HAP-1 (cell line): ENCODE results near the gene CEP83.
"Not testable (repeated sequence)": the region's sequence is repeated elsewhere in the genome, so short reads cannot be mapped to it uniquely, and the experiment has no call there.

ENCODE experiments used
- DNase-seq, 2 experiments: peaks; one replicate each; pipeline ENCODE4 v3.0.0-alpha.2; 2016 to 2020; ENCODE audit warnings: low spot score in 2 of 2
- H3K27me3 ChIP-seq: fragments of 250-450 bp; sonication (Bioruptor Pico); 2 replicates; pipeline ENCODE4 v1.5.1; 2020; ENCODE audit warnings: low read depth, mild to moderate bottlenecking, moderate library complexity
- H3K36me3 ChIP-seq: fragments of 250-450 bp; sonication (Bioruptor Pico); replicated peaks from 2 replicates; pipeline ENCODE4 v1.5.1; 2020; ENCODE audit warnings: mild to moderate bottlenecking
- H3K4me1 ChIP-seq: fragments of 250-450 bp; sonication (Bioruptor Pico); 2 replicates; pipeline ENCODE4 v1.5.1; 2020; ENCODE audit warnings: mild to moderate bottlenecking
- H3K4me3 ChIP-seq: fragments of 250-450 bp; sonication (Bioruptor Pico); 2 replicates; pipeline ENCODE4 v1.5.1; 2020; ENCODE audit warnings: mild to moderate bottlenecking, moderate library complexity
- H3K9me3 ChIP-seq: fragments of 250-450 bp; sonication (Bioruptor Pico); 2 replicates; pipeline ENCODE4 v1.5.1; 2020; ENCODE audit warnings: mild to moderate bottlenecking, moderate library complexity
- in situ Hi-C: fragments of 300-500 bp; cut with MboI; formaldehyde crosslinking; loops from 3 replicates; pipeline ENCODE4 v1.14.3; 2020; ENCODE audit warnings: low sequenced_read_pairs, inconsistent platforms, mixed read lengths

The CEP83 gene

GRCh38 chr12:94460616-94460959 is 921 bp upstream of the CEP83 start:
- Histone ChIP-seq H3K4me1 (peaks cover 2% of the 10 kb centered on the region), H3K4me3 (peak overlapping the region; percentile 70), H3K27me3 (no peaks in the 10 kb centered on the region), H3K36me3 (no peaks in the 10 kb centered on the region; the same call in 1 of the 2 replicates), H3K9me3 (0 out of 2 replicates have a peak, but pooled peaks cover 2% of the 10 kb centered on the region)
- DNase-seq = no peak
- in situ Hi-C loops = no loop called here

- Histone ChIP-seq H3K4me1 (peaks cover 2% of the 10 kb centered on the region), H3K36me3 (peaks cover 8% of the 10 kb centered on the region), H3K9me3 (peaks cover 2% of the 10 kb centered on the region; the same call in 1 of the 2 replicates), H3K4me3 (peak overlapping the region; percentile 70), H3K27me3 (no peaks in the 10 kb centered on the region)
- peak in 1 of 2 experiments; percentile 49 for DNase-seq
- in situ Hi-C loops = no loop called here
These were observed 565 bp downstream of the CEP83 start for GRCh38 chr12:94458877-94459727.

GRCh38 chr12:94457311-94457710 is 2.4 kb downstream of the CEP83 start:
- H3K4me1 ChIP-seq = peaks cover 2% of the 10 kb centered on the region
- H3K4me3 ChIP-seq = no peak overlapping the region
- H3K27me3 ChIP-seq = no peaks in the 10 kb centered on the region
- in situ Hi-C loops = no loop called here
- H3K36me3 ChIP-seq = peaks cover 15% of the 10 kb centered on the region
- no peak for DNase-seq
- H3K9me3 ChIP-seq = peaks cover 2% of the 10 kb centered on the region; the same call in 1 of the 2 replicates

GRCh38 chr12:94454318-94454717 is 5.3 kb downstream of the CEP83 start:
- DNase-seq, H3K27me3 ChIP-seq, H3K4me1 ChIP-seq, H3K4me3 ChIP-seq, H3K9me3 ChIP-seq, in situ Hi-C loops: not testable (repeated sequence)
- H3K36me3 ChIP-seq = peaks cover 15% of the 10 kb centered on the region

- no peak for DNase-seq
These were observed 14.0 kb downstream of the CEP83 start for GRCh38 chr12:94445662-94446061.

GRCh38 chr12:94437303-94437702 is 22.4 kb downstream of the CEP83 start:
- H3K36me3 ChIP-seq = no peaks in the 10 kb centered on the region; the same call in 1 of the 2 replicates
- H3K9me3 ChIP-seq = 0 out of 2 replicates have a peak, but pooled peaks cover 8% of the 10 kb centered on the region
- in situ Hi-C loops = loop anchor here (10.0 kb wide), 1 partner anchor 293 kb away; the partner anchor contains the start of gene PLXNC1
- no peak for DNase-seq
- H3K4me1 ChIP-seq = peaks cover 31% of the 10 kb centered on the region
- no peak overlapping the region for H3K4me3 ChIP-seq
- no peaks in the 10 kb centered on the region for H3K27me3 ChIP-seq

More at GRCh38 chr12:94445662-94446061, 14.0 kb downstream of the CEP83 start:
- Histone ChIP-seq H3K4me1 (peaks cover 12% of the 10 kb centered on the region), H3K36me3 (no peaks in the 10 kb centered on the region; the same call in none of the 2 replicates), H3K9me3 (peaks cover 5% of the 10 kb centered on the region; the same call in 1 of the 2 replicates), H3K4me3 (no peak overlapping the region), H3K27me3 (no peaks in the 10 kb centered on the region)
- in situ Hi-C loops = no loop called here

- H3K27me3 ChIP-seq = no peaks in the 10 kb centered on the region
- H3K4me1 ChIP-seq = peaks cover 31% of the 10 kb centered on the region
- H3K36me3 ChIP-seq = no peaks in the 10 kb centered on the region
- H3K4me3 ChIP-seq = no peak overlapping the region
- no peak for DNase-seq
- peaks cover 7% of the 10 kb centered on the region; the same call in 1 of the 2 replicates for H3K9me3 ChIP-seq
- in situ Hi-C loops = loop anchor here (10.0 kb wide), 1 partner anchor 291 kb away; the partner anchor contains the start of gene PLXNC1
These were observed 24.1 kb downstream of the CEP83 start for GRCh38 chr12:94435511-94435927.

GRCh38 chr12:94434171-94434570 is 25.5 kb downstream of the CEP83 start:
- no peak for DNase-seq
- no peaks in the 10 kb centered on the region for H3K36me3 ChIP-seq
- no peaks in the 10 kb centered on the region for H3K27me3 ChIP-seq
- in situ Hi-C loops = loop anchor here (10.0 kb wide), 1 partner anchor 289 kb away; the partner anchor contains the start of gene PLXNC1
- peaks cover 31% of the 10 kb centered on the region for H3K4me1 ChIP-seq
- H3K9me3 ChIP-seq = peaks cover 5% of the 10 kb centered on the region; the same call in 1 of the 2 replicates
- no peak overlapping the region for H3K4me3 ChIP-seq

GRCh38 chr12:94433744-94434143 is 25.9 kb downstream of the CEP83 start:
- DNase-seq = peak; percentile 27 to 90
- Histone ChIP-seq H3K27me3 (no peaks in the 10 kb centered on the region), H3K9me3 (peaks cover 5% of the 10 kb centered on the region; the same call in 1 of the 2 replicates), H3K36me3 (no peaks in the 10 kb centered on the region), H3K4me3 (no peak overlapping the region), H3K4me1 (peaks cover 33% of the 10 kb centered on the region)
- in situ Hi-C loops = loop anchor here (10.0 kb wide), 1 partner anchor 289 kb away; the partner anchor contains the start of gene PLXNC1

- in situ Hi-C loops = loop anchor here (10.0 kb wide), 1 partner anchor 286 kb away; the partner anchor contains the start of gene PLXNC1
These were observed 29.4 kb downstream of the CEP83 start for GRCh38 chr12:94430304-94430703.

GRCh38 chr12:94429633-94430032 is 30.0 kb downstream of the CEP83 start:
- Histone ChIP-seq H3K36me3 (0 out of 2 replicates have a peak, but pooled peaks cover 2% of the 10 kb centered on the region), H3K9me3 (peaks cover 8% of the 10 kb centered on the region; the same call in 1 of the 2 replicates), H3K27me3 (no peaks in the 10 kb centered on the region), H3K4me3 (no peak overlapping the region), H3K4me1 (peaks cover 52% of the 10 kb centered on the region)
- in situ Hi-C loops = loop anchor here (10.0 kb wide), 1 partner anchor 285 kb away; the partner anchor contains the start of gene PLXNC1
- no peak for DNase-seq

More at GRCh38 chr12:94430304-94430703, 29.4 kb downstream of the CEP83 start:
- DNase-seq = no peak
- Histone ChIP-seq H3K4me1 (peaks cover 57% of the 10 kb centered on the region), H3K27me3 (no peaks in the 10 kb centered on the region), H3K36me3 (0 out of 2 replicates have a peak, but pooled peaks cover 2% of the 10 kb centered on the region), H3K4me3 (no peak overlapping the region), H3K9me3 (peaks cover 6% of the 10 kb centered on the region; the same call in 1 of the 2 replicates)

GRCh38 chr12:94429191-94429590 is 30.5 kb downstream of the CEP83 start:
- in situ Hi-C loops = no loop called here
- DNase-seq = no peak
- no peak overlapping the region for H3K4me3 ChIP-seq
- H3K36me3 ChIP-seq = 0 out of 2 replicates have a peak, but pooled peaks cover 5% of the 10 kb centered on the region
- peaks cover 48% of the 10 kb centered on the region for H3K4me1 ChIP-seq
- H3K27me3 ChIP-seq = no peaks in the 10 kb centered on the region
- peaks cover 8% of the 10 kb centered on the region; the same call in 1 of the 2 replicates for H3K9me3 ChIP-seq

- in situ Hi-C loops = no loop called here
These were observed 31.9 kb downstream of the CEP83 start for GRCh38 chr12:94427501-94428381.

More at GRCh38 chr12:94427501-94428381, 31.9 kb downstream of the CEP83 start:
- Histone ChIP-seq H3K4me1 (peaks cover 36% of the 10 kb centered on the region), H3K4me3 (no peak overlapping the region), H3K36me3 (0 out of 2 replicates have a peak, but pooled peaks cover 5% of the 10 kb centered on the region), H3K9me3 (peaks cover 8% of the 10 kb centered on the region), H3K27me3 (no peaks in the 10 kb centered on the region)
- peak; percentile 46 to 74 for DNase-seq
